ENCODE results near the gene AKAP6.

The AKAP6 gene

GRCh38 chr14:32728526-32728925 lies 399.4 kb downstream of the AKAP6 start:
- no peaks in the 10 kb centered on the region for H3K9me3 Mint-ChIP-seq
- no peaks in the 10 kb centered on the region for H3K36me3 Mint-ChIP-seq (ENCODE audit: low read depth)
- TF ChIP-seq CTCF (IDR thresholded peaks at IDR 0.05) = no peak
- no peak for DNase-seq
- no peak overlapping the region for H3K4me3 Mint-ChIP-seq
- H3K27ac Mint-ChIP-seq = no peak overlapping the region
- H3K4me1 Mint-ChIP-seq = peaks cover 14% of the 10 kb centered on the region
- no peaks in the 10 kb centered on the region for H3K27me3 Mint-ChIP-seq (ENCODE audit: low read depth, poor library complexity)

GRCh38 chr14:32728976-32729375 lies 399.9 kb downstream of the AKAP6 start:
- no peak for DNase-seq
- no peaks in the 10 kb centered on the region for H3K27me3 Mint-ChIP-seq (ENCODE audit: low read depth, poor library complexity)
- no peaks in the 10 kb centered on the region for H3K36me3 Mint-ChIP-seq (ENCODE audit: low read depth)
- H3K27ac Mint-ChIP-seq = no peak overlapping the region
- no peak overlapping the region for H3K4me3 Mint-ChIP-seq
- TF ChIP-seq CTCF (IDR thresholded peaks at IDR 0.05) = no peak
- peaks cover 14% of the 10 kb centered on the region for H3K4me1 Mint-ChIP-seq
- no peaks in the 10 kb centered on the region for H3K9me3 Mint-ChIP-seq

GRCh38 chr14:32731249-32731648 lies 402.2 kb downstream of the AKAP6 start:
- Mint-ChIP-seq H3K9me3 (no peaks in the 10 kb centered on the region), H3K36me3 (ENCODE audit: low read depth) (no peaks in the 10 kb centered on the region), H3K4me3 (no peak overlapping the region), H3K27ac (no peak overlapping the region), H3K27me3 (ENCODE audit: low read depth, poor library complexity) (no peaks in the 10 kb centered on the region), H3K4me1 (peaks cover 6% of the 10 kb centered on the region)
- no peak for TF ChIP-seq CTCF (IDR thresholded peaks at IDR 0.05)
- no peak for DNase-seq

GRCh38 chr14:32733015-32733414 lies 403.9 kb downstream of the AKAP6 start:
- Mint-ChIP-seq H3K36me3 (ENCODE audit: low read depth) (no peaks in the 10 kb centered on the region), H3K9me3 (no peaks in the 10 kb centered on the region), H3K27ac (no peak overlapping the region), H3K27me3 (ENCODE audit: low read depth, poor library complexity) (no peaks in the 10 kb centered on the region), H3K4me1 (peaks cover 5% of the 10 kb centered on the region), H3K4me3 (no peak overlapping the region)
- TF ChIP-seq CTCF (IDR thresholded peaks at IDR 0.05) = no peak
- no peak for DNase-seq

- Mint-ChIP-seq H3K27ac (no peak overlapping the region), H3K36me3 (ENCODE audit: low read depth) (no peaks in the 10 kb centered on the region), H3K4me3 (no peak overlapping the region), H3K4me1 (no peaks in the 10 kb centered on the region), H3K27me3 (ENCODE audit: low read depth, poor library complexity) (no peaks in the 10 kb centered on the region), H3K9me3 (no peaks in the 10 kb centered on the region)
- DNase-seq = no peak
- TF ChIP-seq CTCF (IDR thresholded peaks at IDR 0.05) = no peak
These were observed 405.2 kb downstream of the AKAP6 start for GRCh38 chr14:32734261-32734660.

GRCh38 chr14:32737621-32738020 lies 408.5 kb downstream of the AKAP6 start:
- H3K36me3 Mint-ChIP-seq (ENCODE audit: low read depth) = no peaks in the 10 kb centered on the region
- no peaks in the 10 kb centered on the region for H3K27me3 Mint-ChIP-seq (ENCODE audit: low read depth, poor library complexity)
- DNase-seq = no peak
- no peak overlapping the region for H3K4me3 Mint-ChIP-seq
- H3K9me3 Mint-ChIP-seq = no peaks in the 10 kb centered on the region
- no peaks in the 10 kb centered on the region for H3K4me1 Mint-ChIP-seq
- no peak overlapping the region for H3K27ac Mint-ChIP-seq
- no peak for TF ChIP-seq CTCF (IDR thresholded peaks at IDR 0.05)
